ENCODE measurements around the gene NEK10. TPM values are rescaled to one million over a fixed set of nuclear protein-coding genes. Genes with fewer than 3 reads are reported as not detected.

The NEK10 gene
- total RNA-seq, 1 experiment from 2014 or later, result 1.2 TPM

DNA sequence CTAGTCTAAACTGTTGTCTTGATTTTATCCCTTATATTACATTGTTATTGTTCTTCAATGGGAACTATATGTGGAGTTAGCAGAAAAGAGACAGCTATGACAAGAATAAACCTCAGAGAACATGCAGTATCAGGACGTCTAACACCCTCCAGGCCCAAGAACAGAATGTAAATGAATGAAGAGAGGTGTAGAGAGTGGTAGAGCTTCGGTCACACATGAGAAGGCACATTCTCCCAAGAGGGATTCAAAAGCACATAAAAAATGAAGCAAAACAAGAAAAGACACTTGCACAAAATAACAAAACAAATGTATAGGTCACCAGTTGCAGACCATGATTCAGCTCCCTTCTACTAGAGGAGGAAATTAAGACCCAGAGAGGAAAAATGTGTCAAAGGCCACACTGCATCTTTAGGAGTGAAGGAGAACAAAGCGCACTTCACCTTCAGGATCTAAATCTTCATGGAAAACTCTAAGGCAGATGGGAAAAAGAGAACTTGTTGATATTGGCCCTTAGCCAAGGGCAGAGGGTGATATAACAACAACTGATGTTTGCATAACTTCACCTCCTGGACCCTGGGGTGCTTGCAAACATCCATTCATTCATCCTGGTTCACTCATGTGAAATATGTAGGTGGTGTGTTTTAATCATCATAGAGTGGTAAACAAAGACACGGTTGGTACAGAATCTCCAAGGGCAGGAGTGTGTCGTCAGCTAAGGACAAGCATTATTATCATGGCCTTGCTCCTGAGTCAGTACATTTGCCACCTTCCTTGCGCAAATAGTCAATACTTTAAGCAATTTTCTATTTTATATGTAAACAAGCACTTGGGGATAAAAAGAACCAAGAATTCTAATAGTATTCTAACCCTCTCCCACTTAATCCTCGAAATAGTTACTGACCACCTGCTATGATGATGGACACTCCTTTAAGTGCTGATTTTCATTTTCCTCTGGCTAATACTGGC is 8.8 kb downstream of the NEK10 start:
- ChIA-PET RAD21 (ENCODE audit: low non-redundant PET in 1 of 2, low total read pairs in 2 of 2, uncharacterized antibody in 2 of 2, unreplicated experiment in 2 of 2) (no interaction called here), POLR2A (no interaction called here), CTCF (no interaction called here)
- Histone ChIP-seq H3K9ac (ENCODE audit: low read length) (no peak overlapping the region), H2AFZ (ENCODE audit: low read depth, low read length, poor library complexity, severe bottlenecking) (no peak overlapping the region), H3K27me3 (ENCODE audit: insufficient read depth, low read length) (no peaks in the 10 kb centered on the region), H3K4me1 (ENCODE audit: control insufficient read depth in 1 of 2, insufficient read depth in 2 of 2, low read length in 2 of 2) (peaks cover 7 to 9% of the 10 kb centered on the region in 2 experiments; a peak in 3 of 4 replicates), H3K36me3 (ENCODE audit: control insufficient read depth in 1 of 2, insufficient read depth in 2 of 2, low read length in 2 of 2) (no peaks in the 10 kb centered on the region), H3K9me2 (ENCODE audit: insufficient read depth) (no peaks in the 10 kb centered on the region), H3K4me2 (ENCODE audit: low read length) (no peak overlapping the region), H3K4me3 (replicated peaks in 1 of 2; ENCODE audit: low read depth in 1 of 2, low read length in 2 of 2) (no peak overlapping the region), H3K27ac (ENCODE audit: low read depth, low read length) (no peak overlapping the region), H4K20me1 (ENCODE audit: insufficient read depth) (no peaks in the 10 kb centered on the region), H3K9me3 (ENCODE audit: control insufficient read depth in 1 of 2, insufficient read depth in 1 of 2, low read depth in 1 of 2, low read length in 2 of 2) (no peaks in the 10 kb centered on the region), H3K79me2 (ENCODE audit: insufficient read depth, low read length) (no peaks in the 10 kb centered on the region)
- no TSS peak for BruUV-seq (replicated peaks)
- no peak for ATAC-seq
- TF ChIP-seq, protein P1, sequence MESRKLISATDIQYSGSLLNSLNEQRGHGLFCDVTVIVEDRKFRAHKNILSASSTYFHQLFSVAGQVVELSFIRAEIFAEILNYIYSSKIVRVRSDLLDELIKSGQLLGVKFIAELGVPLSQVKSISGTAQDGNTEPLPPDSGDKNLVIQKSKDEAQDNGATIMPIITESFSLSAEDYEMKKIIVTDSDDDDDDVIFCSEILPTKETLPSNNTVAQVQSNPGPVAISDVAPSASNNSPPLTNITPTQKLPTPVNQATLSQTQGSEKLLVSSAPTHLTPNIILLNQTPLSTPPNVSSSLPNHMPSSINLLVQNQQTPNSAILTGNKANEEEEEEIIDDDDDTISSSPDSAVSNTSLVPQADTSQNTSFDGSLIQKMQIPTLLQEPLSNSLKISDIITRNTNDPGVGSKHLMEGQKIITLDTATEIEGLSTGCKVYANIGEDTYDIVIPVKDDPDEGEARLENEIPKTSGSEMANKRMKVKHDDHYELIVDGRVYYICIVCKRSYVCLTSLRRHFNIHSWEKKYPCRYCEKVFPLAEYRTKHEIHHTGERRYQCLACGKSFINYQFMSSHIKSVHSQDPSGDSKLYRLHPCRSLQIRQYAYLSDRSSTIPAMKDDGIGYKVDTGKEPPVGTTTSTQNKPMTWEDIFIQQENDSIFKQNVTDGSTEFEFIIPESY (IDR thresholded peaks at IDR 0.05; ENCODE audit: extremely low read depth, insufficient replicate concordance, low read length), result no peak
- TF ChIP-seq SIN3A (IDR thresholded peaks at IDR 0.05; ENCODE audit: low read depth) (no peak), ZFX (IDR thresholded peaks at IDR 0.05) (no peak), FOSL1 (IDR thresholded peaks at IDR 0.05; ENCODE audit: low read depth) (no peak), YY1 (IDR thresholded peaks at IDR 0.05; ENCODE audit: extremely low read depth, insufficient replicate concordance, low read depth, low read length) (no peak), POLR2A (IDR thresholded peaks at IDR 0.05; ENCODE audit: borderline replicate concordance, extremely low read depth, insufficient read depth, insufficient read length) (no peak), EGR1 (IDR thresholded peaks at IDR 0.05; ENCODE audit: low read depth) (no peak), TCF7L2 (IDR thresholded peaks at IDR 0.05; ENCODE audit: borderline replicate concordance, extremely low read depth, insufficient read depth, insufficient read length) (no peak), CBX3 (IDR thresholded peaks at IDR 0.05; ENCODE audit: low read depth) (no peak), SRF (IDR thresholded peaks at IDR 0.05; ENCODE audit: low read depth) (no peak), ZNF274 (IDR thresholded peaks at IDR 0.05; ENCODE audit: low read depth, low read length) (no peak), SP1 (IDR thresholded peaks at IDR 0.05; ENCODE audit: low read depth) (no peak), JUND (IDR thresholded peaks at IDR 0.05) (no peak)
- TF ChIP-seq, protein P2, sequence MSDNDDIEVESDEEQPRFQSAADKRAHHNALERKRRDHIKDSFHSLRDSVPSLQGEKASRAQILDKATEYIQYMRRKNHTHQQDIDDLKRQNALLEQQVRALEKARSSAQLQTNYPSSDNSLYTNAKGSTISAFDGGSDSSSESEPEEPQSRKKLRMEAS (IDR thresholded peaks at IDR 0.05), result no peak
- TF ChIP-seq, protein P3, sequence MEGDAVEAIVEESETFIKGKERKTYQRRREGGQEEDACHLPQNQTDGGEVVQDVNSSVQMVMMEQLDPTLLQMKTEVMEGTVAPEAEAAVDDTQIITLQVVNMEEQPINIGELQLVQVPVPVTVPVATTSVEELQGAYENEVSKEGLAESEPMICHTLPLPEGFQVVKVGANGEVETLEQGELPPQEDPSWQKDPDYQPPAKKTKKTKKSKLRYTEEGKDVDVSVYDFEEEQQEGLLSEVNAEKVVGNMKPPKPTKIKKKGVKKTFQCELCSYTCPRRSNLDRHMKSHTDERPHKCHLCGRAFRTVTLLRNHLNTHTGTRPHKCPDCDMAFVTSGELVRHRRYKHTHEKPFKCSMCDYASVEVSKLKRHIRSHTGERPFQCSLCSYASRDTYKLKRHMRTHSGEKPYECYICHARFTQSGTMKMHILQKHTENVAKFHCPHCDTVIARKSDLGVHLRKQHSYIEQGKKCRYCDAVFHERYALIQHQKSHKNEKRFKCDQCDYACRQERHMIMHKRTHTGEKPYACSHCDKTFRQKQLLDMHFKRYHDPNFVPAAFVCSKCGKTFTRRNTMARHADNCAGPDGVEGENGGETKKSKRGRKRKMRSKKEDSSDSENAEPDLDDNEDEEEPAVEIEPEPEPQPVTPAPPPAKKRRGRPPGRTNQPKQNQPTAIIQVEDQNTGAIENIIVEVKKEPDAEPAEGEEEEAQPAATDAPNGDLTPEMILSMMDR (IDR thresholded peaks at IDR 0.05 in 2 of 3, conservative IDR thresholded peaks at IDR 0.05 in 1 of 3; ENCODE audit: borderline replicate concordance in 1 of 3, insufficient read depth in 1 of 3, low read depth in 2 of 3, low read length in 2 of 3), result no peak
- TF ChIP-seq, protein P4, sequence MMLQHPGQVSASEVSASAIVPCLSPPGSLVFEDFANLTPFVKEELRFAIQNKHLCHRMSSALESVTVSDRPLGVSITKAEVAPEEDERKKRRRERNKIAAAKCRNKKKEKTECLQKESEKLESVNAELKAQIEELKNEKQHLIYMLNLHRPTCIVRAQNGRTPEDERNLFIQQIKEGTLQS (IDR thresholded peaks at IDR 0.05), result no peak
- DNase-seq (ENCODE audit: low read depth, low spot score), result no peak
- intact Hi-C loops (cut with micrococcal nuclease), result no loop called here
